SU-DHL-6 (cell line): ENCODE data around the gene RALBP1.

Source experiments
- H2AFZ ChIP-seq: fragments of 200-600 bp; sonication (generic); 2 replicates; pipeline ENCODE4 v1.6.1; 2014; ENCODE audit warnings: low read depth, mild to moderate bottlenecking, moderate library complexity, mixed read lengths, antibody characterized with exemption, low read length; ENCODE audit not compliant: severe bottlenecking
- H3F3A ChIP-seq: fragments of 200-600 bp; shearing (Covaris generic); 2 replicates; pipeline ENCODE4 v1.6.0; 2016; ENCODE audit warnings: antibody characterized with exemption, mild to moderate bottlenecking; ENCODE audit not compliant: insufficient read depth
- H3K27ac ChIP-seq: fragments of 200-600 bp; sonication (generic); 2 replicates; pipeline ENCODE4 v1.5.1; 2016; ENCODE audit warnings: low read depth, mild to moderate bottlenecking, low read length, moderate library complexity, mixed read lengths
- H3K27me3 ChIP-seq: fragments of 200-600 bp; sonication (generic), shearing (Covaris generic); 2 replicates; pipeline ENCODE4 v1.6.0; 2014; ENCODE audit warnings: mild to moderate bottlenecking, low read length
- H3K36me3 ChIP-seq: fragments of 200-600 bp; sonication (generic); 2 replicates; pipeline ENCODE4 v1.6.1; 2014; ENCODE audit warnings: mild to moderate bottlenecking, low read length, mixed read lengths
- H3K4me2 ChIP-seq: fragments of 300-600, 200-600 bp; shearing (Covaris generic), sonication (generic); 2 replicates; pipeline ENCODE4 v1.6.0; 2014; ENCODE audit warnings: low read length, low read depth, mild to moderate bottlenecking; ENCODE audit not compliant: poor library complexity, severe bottlenecking
- H3K4me3 ChIP-seq: fragments of 200-600 bp; sonication (generic); 2 replicates; pipeline ENCODE4 v1.5.1; 2014; ENCODE audit warnings: antibody characterized with exemption, low read length, mild to moderate bottlenecking, mixed read lengths; ENCODE audit not compliant: insufficient read depth, poor library complexity, severe bottlenecking
- H3K79me2 ChIP-seq: fragments of 200-600 bp; sonication (generic); 2 replicates; pipeline ENCODE4 v1.6.1; 2014; ENCODE audit warnings: mild to moderate bottlenecking, low read length, moderate library complexity; ENCODE audit not compliant: insufficient read depth
- H3K9ac ChIP-seq: fragments of 200-600 bp; sonication (generic); 2 replicates; pipeline ENCODE4 v1.7.0; 2014; ENCODE audit warnings: mild to moderate bottlenecking, low read length
- H3K9me2 ChIP-seq: fragments of 200-600 bp; sonication (generic); replicated peaks from 2 replicates; pipeline ENCODE4 v1.6.1; 2014; ENCODE audit warnings: low read length; ENCODE audit not compliant: insufficient read depth
- H3K9me3 ChIP-seq: fragments of 200-600 bp; sonication (generic); 2 replicates; pipeline ENCODE4 v1.6.1; 2014; ENCODE audit warnings: low read length, mixed read lengths; ENCODE audit not compliant: insufficient read depth
- H4K20me1 ChIP-seq: fragments of 200-600 bp; sonication (generic); 2 replicates; pipeline ENCODE4 v1.6.1; 2014; ENCODE audit warnings: low read depth, mild to moderate bottlenecking, antibody characterized with exemption, low read length, moderate library complexity, mixed read lengths
- CTCF ChIP-seq: fragments of 200-600 bp; sonication (generic); IDR thresholded peaks from one replicate; pipeline ENCODE4 v1.5.1; 2017; ENCODE audit warnings: antibody characterized with exemption, mild to moderate bottlenecking, low read length, moderate library complexity; ENCODE audit not compliant: insufficient read depth, poor library complexity, severe bottlenecking
- EZH2phosphoT487 ChIP-seq: fragments of 200-600 bp; sonication (generic), shearing (Covaris generic); conservative IDR thresholded peaks from 2 replicates; pipeline ENCODE4 v1.6.1; 2018; ENCODE audit warnings: mild to moderate bottlenecking, antibody characterized with exemption, low read length, moderate library complexity, mixed read lengths

Gene RALBP1

GRCh38 chr18:9559253-9559652 lies 83.9 kb downstream of the RALBP1 start:
- no peak overlapping the region for H2AFZ ChIP-seq
- no peaks in the 10 kb centered on the region for H3F3A ChIP-seq
- no peak overlapping the region for H3K27ac ChIP-seq
- H3K9ac ChIP-seq, result no peak overlapping the region
- H3K4me3 ChIP-seq, result no peak overlapping the region
- H3K4me2 ChIP-seq, result no peak overlapping the region
- H3K27me3 ChIP-seq, result no peaks in the 10 kb centered on the region
- no peaks in the 10 kb centered on the region for H3K9me2 ChIP-seq
- H3K9me3 ChIP-seq, result no peaks in the 10 kb centered on the region
- no peaks in the 10 kb centered on the region for H4K20me1 ChIP-seq
- peaks cover 4% of the 10 kb centered on the region; the same call in 1 of the 2 replicates for H3K36me3 ChIP-seq
- no peaks in the 10 kb centered on the region for H3K79me2 ChIP-seq
- TF ChIP-seq CTCF, result no peak
- TF ChIP-seq EZH2phosphoT487, result no peak

- Histone ChIP-seq H3K4me2 (no peak overlapping the region), H3K9ac (no peak overlapping the region), H3K36me3 (peaks cover 4% of the 10 kb centered on the region; the same call in 1 of the 2 replicates), H4K20me1 (no peaks in the 10 kb centered on the region), H3K27me3 (no peaks in the 10 kb centered on the region), H3K9me3 (no peaks in the 10 kb centered on the region), H3F3A (no peaks in the 10 kb centered on the region), H3K4me3 (no peak overlapping the region), H3K9me2 (no peaks in the 10 kb centered on the region), H3K79me2 (no peaks in the 10 kb centered on the region), H3K27ac (no peak overlapping the region), H2AFZ (no peak overlapping the region)
- no peak for TF ChIP-seq CTCF
- no peak for TF ChIP-seq EZH2phosphoT487
These were observed 86.4 kb downstream of the RALBP1 start for GRCh38 chr18:9561759-9562158.

- H3F3A ChIP-seq, result no peaks in the 10 kb centered on the region
- no peaks in the 10 kb centered on the region for H3K27me3 ChIP-seq
- no peak overlapping the region for H3K4me3 ChIP-seq
- H3K4me2 ChIP-seq, result no peak overlapping the region
- no peak overlapping the region for H3K9ac ChIP-seq
- no peaks in the 10 kb centered on the region for H3K79me2 ChIP-seq
- H3K9me2 ChIP-seq, result no peaks in the 10 kb centered on the region
- no peak overlapping the region for H2AFZ ChIP-seq
- TF ChIP-seq CTCF (no peak), EZH2phosphoT487 (no peak)
- no peak overlapping the region for H3K27ac ChIP-seq
- no peaks in the 10 kb centered on the region for H4K20me1 ChIP-seq
- peaks cover 4% of the 10 kb centered on the region; the same call in 1 of the 2 replicates for H3K36me3 ChIP-seq
- H3K9me3 ChIP-seq, result no peaks in the 10 kb centered on the region
These were observed 87.3 kb downstream of the RALBP1 start for GRCh38 chr18:9562584-9562983.
